RWPE2 (cell line): ENCODE results near the gene PHF24.
"Not testable (repeated sequence)": the region's sequence is repeated elsewhere in the genome, so short reads cannot be mapped to it uniquely, and the experiment has no call there.

Source experiments
- ATAC-seq: fragments of 200-7000 bp; cut with Tn5 transposase; 3 replicates; pipeline ENCODE4 v1.9.1; 2021; ENCODE audit warnings: low read depth
- DNase-seq: peaks from one replicate; pipeline ENCODE4 v3.0.0-alpha.2; 2020; ENCODE audit warnings: low spot score
- H3K27ac ChIP-seq: fragments of 450-650 bp; 2 replicates; pipeline ENCODE4 v1.5.1; 2017; ENCODE audit warnings: mild to moderate bottlenecking; ENCODE audit not compliant: poor library complexity, severe bottlenecking
- H3K27me3 ChIP-seq: fragments of 250-450 bp; sonication (Bioruptor Pico); 2 replicates; pipeline ENCODE4 v1.5.1; 2021; ENCODE audit warnings: mild to moderate bottlenecking, moderate library complexity; ENCODE audit not compliant: insufficient read depth, poor library complexity, severe bottlenecking
- H3K36me3 ChIP-seq: fragments of 250-450 bp; sonication (Bioruptor Pico); 2 replicates; pipeline ENCODE4 v1.5.1; 2020; ENCODE audit warnings: low read depth, mild to moderate bottlenecking, moderate library complexity
- H3K4me1 ChIP-seq: fragments of 250-450 bp; sonication (Bioruptor Pico); 2 replicates; pipeline ENCODE4 v1.5.1; 2021; ENCODE audit warnings: mild to moderate bottlenecking, moderate library complexity; ENCODE audit not compliant: insufficient read depth, poor library complexity, severe bottlenecking
- H3K4me3 ChIP-seq: fragments of 250-450 bp; sonication (Bioruptor Pico); 2 replicates; pipeline ENCODE4 v1.5.1; 2021; ENCODE audit warnings: mild to moderate bottlenecking, moderate library complexity; ENCODE audit not compliant: severe bottlenecking
- H3K9me3 ChIP-seq: fragments of 250-450 bp; sonication (Bioruptor Pico); 2 replicates; pipeline ENCODE4 v1.5.1; 2021; ENCODE audit warnings: mild to moderate bottlenecking, moderate library complexity; ENCODE audit not compliant: severe bottlenecking
- CTCF ChIP-seq: fragments of 450-650 bp; IDR thresholded peaks from one replicate; pipeline ENCODE4 v1.5.1; 2017; ENCODE audit warnings: mild to moderate bottlenecking, moderate library complexity; ENCODE audit not compliant: poor library complexity, severe bottlenecking

The PHF24 gene

GRCh38 chr9:35000535-35001284 lies 42.6 kb downstream of the PHF24 start:
- ATAC-seq, result peak; percentile 82
- H3K27me3 ChIP-seq, result no peaks in the 10 kb centered on the region
- DNase-seq, result no peak
- peaks cover 25% of the 10 kb centered on the region for H3K4me1 ChIP-seq
- peak overlapping the region; percentile 86 for H3K27ac ChIP-seq
- peaks cover 12% of the 10 kb centered on the region for H3K36me3 ChIP-seq
- no peaks in the 10 kb centered on the region for H3K9me3 ChIP-seq
- no peak for TF ChIP-seq CTCF
- no peak overlapping the region for H3K4me3 ChIP-seq

- H3K4me3 ChIP-seq, result no peak overlapping the region
- no peak for DNase-seq
- peak overlapping the region; percentile 86 for H3K27ac ChIP-seq
- peaks cover 6% of the 10 kb centered on the region for H3K36me3 ChIP-seq
- no peaks in the 10 kb centered on the region for H3K9me3 ChIP-seq
- no peaks in the 10 kb centered on the region for H3K27me3 ChIP-seq
- ATAC-seq, result peak; percentile 16; the same call in 2 of the 3 replicates
- H3K4me1 ChIP-seq, result peaks cover 21% of the 10 kb centered on the region
- TF ChIP-seq CTCF, result no peak
These were observed 43.2 kb downstream of the PHF24 start for GRCh38 chr9:35001285-35001677.

- Histone ChIP-seq H3K27ac (peak overlapping the region; percentile 86), H3K27me3 (no peaks in the 10 kb centered on the region), H3K9me3 (no peaks in the 10 kb centered on the region), H3K4me1 (peaks cover 21% of the 10 kb centered on the region), H3K4me3 (no peak overlapping the region), H3K36me3 (peaks cover 1% of the 10 kb centered on the region; the same call in 1 of the 2 replicates)
- DNase-seq, result no peak
- peak; percentile 76 for ATAC-seq
- no peak for TF ChIP-seq CTCF
These were observed 43.9 kb downstream of the PHF24 start for GRCh38 chr9:35001803-35002502.

GRCh38 chr9:35002623-35003022 lies 44.5 kb downstream of the PHF24 start:
- H3K36me3 ChIP-seq, result no peaks in the 10 kb centered on the region
- H3K27me3 ChIP-seq, result no peaks in the 10 kb centered on the region
- ATAC-seq (no peak), DNase-seq (no peak)
- no peak for TF ChIP-seq CTCF
- peaks cover 21% of the 10 kb centered on the region for H3K4me1 ChIP-seq
- no peaks in the 10 kb centered on the region for H3K9me3 ChIP-seq
- no peak overlapping the region for H3K4me3 ChIP-seq
- H3K27ac ChIP-seq, result peak overlapping the region; percentile 86

GRCh38 chr9:35004299-35004698 lies 46.2 kb downstream of the PHF24 start:
- H3K36me3 ChIP-seq, ATAC-seq, H3K27ac ChIP-seq, DNase-seq, H3K4me3 ChIP-seq, H3K9me3 ChIP-seq, H3K27me3 ChIP-seq: not testable (repeated sequence)
- peaks cover 21% of the 10 kb centered on the region for H3K4me1 ChIP-seq
